HG03460 (cell line): ENCODE measurements around the gene GSTO2.
"Not testable (repeated sequence)": the region's sequence is repeated elsewhere in the genome, so short reads cannot be mapped to it uniquely, and the experiment has no call there.

Source experiments
- ATAC-seq: cut with Tn5 transposase; IDR thresholded peaks from one replicate; pipeline ENCODE4 v1.9.1; 2021; ENCODE audit not compliant: unreplicated experiment

The GSTO2 gene

GRCh38 chr10:104268713-104269645 lies at the start of gene GSTO2:
Gene GSTO2, plus strand, starts transcription at chr10:104269184. Its CDS starts 5,732 bp downstream, at chr10:104274916.
- ATAC-seq = peak; percentile 99

GRCh38 chr10:104220522-104220921 lies 48.5 kb upstream of the GSTO2 start:
- no peak for ATAC-seq

- no peak for ATAC-seq
These were observed 45.7 kb upstream of the GSTO2 start for GRCh38 chr10:104223304-104223703.

- ATAC-seq = no peak
These were observed 38.5 kb upstream of the GSTO2 start for GRCh38 chr10:104230490-104230889.

- peak; percentile 100 for ATAC-seq
These were observed 37.0 kb upstream of the GSTO2 start, which contains the start of gene CFAP43 for GRCh38 chr10:104231784-104232612. Gene CFAP43, minus strand, starts transcription at chr10:104232364. Its CDS starts 118 bp downstream, at chr10:104232246.

GRCh38 chr10:104232613-104233102 lies 36.3 kb upstream of the GSTO2 start:
- ATAC-seq = no peak

- ATAC-seq = no peak
These were observed 35.2 kb upstream of the GSTO2 start for GRCh38 chr10:104233817-104234216.

GRCh38 chr10:104234934-104235333 lies 34.0 kb upstream of the GSTO2 start:
- no peak for ATAC-seq

GRCh38 chr10:104235801-104236200 lies 33.2 kb upstream of the GSTO2 start:
- ATAC-seq = no peak

- ATAC-seq = no peak
These were observed 28.9 kb upstream of the GSTO2 start for GRCh38 chr10:104240078-104240477.

- no peak for ATAC-seq
These were observed 26.4 kb upstream of the GSTO2 start for GRCh38 chr10:104242545-104242944.

GRCh38 chr10:104243009-104243408 lies 26.0 kb upstream of the GSTO2 start:
- not testable (repeated sequence) for ATAC-seq

- no peak for ATAC-seq
These were observed 25.5 kb upstream of the GSTO2 start for GRCh38 chr10:104243512-104243911.

- ATAC-seq = no peak
These were observed 23.8 kb upstream of the GSTO2 start for GRCh38 chr10:104245066-104245632.

- ATAC-seq = no peak
These were observed 22.0 kb upstream of the GSTO2 start for GRCh38 chr10:104246976-104247375.

- no peak for ATAC-seq
These were observed 21.4 kb upstream of the GSTO2 start for GRCh38 chr10:104247513-104248146.

- not testable (repeated sequence) for ATAC-seq
These were observed 20.1 kb upstream of the GSTO2 start for GRCh38 chr10:104248931-104249330.

GRCh38 chr10:104250371-104250770 lies 18.6 kb upstream of the GSTO2 start:
- no peak for ATAC-seq

- ATAC-seq = no peak
These were observed 17.5 kb upstream of the GSTO2 start for GRCh38 chr10:104251443-104251842.

- ATAC-seq = no peak
These were observed 16.6 kb upstream of the GSTO2 start for GRCh38 chr10:104252368-104252767.

- ATAC-seq = no peak
These were observed 15.9 kb upstream of the GSTO2 start for GRCh38 chr10:104253106-104253505.
